ENCODE results near the gene NOS1. TPM values are rescaled to one million over a fixed set of nuclear protein-coding genes. Genes with fewer than 3 reads are reported as not detected.

The NOS1 gene
- total and polyA plus RNA-seq, 2 experiments from 2014 or later, result 0.63 to 3.0 TPM

DNA sequence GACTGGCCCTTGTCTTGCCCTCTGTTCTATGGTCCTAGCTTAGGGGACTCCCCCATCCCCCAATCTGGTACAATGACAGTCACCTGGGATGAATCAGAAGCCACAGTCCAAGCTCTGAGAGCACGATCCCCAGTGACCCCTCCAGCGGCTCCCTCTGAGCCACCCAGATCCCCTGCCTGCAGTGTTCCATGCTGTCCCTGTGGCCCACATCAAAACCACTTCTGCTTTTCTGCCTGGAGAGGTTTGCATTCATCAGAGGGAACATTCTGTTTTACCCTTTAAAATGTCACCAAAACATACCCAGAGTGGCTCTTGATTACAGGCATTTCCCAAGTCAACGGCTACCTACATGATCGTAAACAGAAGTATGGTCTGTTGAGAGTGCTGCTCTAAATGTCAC is 47.5 kb downstream of the NOS1 start (continued):
- TF ChIP-seq POLR2AphosphoS5 (IDR thresholded peaks at IDR 0.05; ENCODE audit: low read depth), result no peak
- TF ChIP-seq, protein P1, sequence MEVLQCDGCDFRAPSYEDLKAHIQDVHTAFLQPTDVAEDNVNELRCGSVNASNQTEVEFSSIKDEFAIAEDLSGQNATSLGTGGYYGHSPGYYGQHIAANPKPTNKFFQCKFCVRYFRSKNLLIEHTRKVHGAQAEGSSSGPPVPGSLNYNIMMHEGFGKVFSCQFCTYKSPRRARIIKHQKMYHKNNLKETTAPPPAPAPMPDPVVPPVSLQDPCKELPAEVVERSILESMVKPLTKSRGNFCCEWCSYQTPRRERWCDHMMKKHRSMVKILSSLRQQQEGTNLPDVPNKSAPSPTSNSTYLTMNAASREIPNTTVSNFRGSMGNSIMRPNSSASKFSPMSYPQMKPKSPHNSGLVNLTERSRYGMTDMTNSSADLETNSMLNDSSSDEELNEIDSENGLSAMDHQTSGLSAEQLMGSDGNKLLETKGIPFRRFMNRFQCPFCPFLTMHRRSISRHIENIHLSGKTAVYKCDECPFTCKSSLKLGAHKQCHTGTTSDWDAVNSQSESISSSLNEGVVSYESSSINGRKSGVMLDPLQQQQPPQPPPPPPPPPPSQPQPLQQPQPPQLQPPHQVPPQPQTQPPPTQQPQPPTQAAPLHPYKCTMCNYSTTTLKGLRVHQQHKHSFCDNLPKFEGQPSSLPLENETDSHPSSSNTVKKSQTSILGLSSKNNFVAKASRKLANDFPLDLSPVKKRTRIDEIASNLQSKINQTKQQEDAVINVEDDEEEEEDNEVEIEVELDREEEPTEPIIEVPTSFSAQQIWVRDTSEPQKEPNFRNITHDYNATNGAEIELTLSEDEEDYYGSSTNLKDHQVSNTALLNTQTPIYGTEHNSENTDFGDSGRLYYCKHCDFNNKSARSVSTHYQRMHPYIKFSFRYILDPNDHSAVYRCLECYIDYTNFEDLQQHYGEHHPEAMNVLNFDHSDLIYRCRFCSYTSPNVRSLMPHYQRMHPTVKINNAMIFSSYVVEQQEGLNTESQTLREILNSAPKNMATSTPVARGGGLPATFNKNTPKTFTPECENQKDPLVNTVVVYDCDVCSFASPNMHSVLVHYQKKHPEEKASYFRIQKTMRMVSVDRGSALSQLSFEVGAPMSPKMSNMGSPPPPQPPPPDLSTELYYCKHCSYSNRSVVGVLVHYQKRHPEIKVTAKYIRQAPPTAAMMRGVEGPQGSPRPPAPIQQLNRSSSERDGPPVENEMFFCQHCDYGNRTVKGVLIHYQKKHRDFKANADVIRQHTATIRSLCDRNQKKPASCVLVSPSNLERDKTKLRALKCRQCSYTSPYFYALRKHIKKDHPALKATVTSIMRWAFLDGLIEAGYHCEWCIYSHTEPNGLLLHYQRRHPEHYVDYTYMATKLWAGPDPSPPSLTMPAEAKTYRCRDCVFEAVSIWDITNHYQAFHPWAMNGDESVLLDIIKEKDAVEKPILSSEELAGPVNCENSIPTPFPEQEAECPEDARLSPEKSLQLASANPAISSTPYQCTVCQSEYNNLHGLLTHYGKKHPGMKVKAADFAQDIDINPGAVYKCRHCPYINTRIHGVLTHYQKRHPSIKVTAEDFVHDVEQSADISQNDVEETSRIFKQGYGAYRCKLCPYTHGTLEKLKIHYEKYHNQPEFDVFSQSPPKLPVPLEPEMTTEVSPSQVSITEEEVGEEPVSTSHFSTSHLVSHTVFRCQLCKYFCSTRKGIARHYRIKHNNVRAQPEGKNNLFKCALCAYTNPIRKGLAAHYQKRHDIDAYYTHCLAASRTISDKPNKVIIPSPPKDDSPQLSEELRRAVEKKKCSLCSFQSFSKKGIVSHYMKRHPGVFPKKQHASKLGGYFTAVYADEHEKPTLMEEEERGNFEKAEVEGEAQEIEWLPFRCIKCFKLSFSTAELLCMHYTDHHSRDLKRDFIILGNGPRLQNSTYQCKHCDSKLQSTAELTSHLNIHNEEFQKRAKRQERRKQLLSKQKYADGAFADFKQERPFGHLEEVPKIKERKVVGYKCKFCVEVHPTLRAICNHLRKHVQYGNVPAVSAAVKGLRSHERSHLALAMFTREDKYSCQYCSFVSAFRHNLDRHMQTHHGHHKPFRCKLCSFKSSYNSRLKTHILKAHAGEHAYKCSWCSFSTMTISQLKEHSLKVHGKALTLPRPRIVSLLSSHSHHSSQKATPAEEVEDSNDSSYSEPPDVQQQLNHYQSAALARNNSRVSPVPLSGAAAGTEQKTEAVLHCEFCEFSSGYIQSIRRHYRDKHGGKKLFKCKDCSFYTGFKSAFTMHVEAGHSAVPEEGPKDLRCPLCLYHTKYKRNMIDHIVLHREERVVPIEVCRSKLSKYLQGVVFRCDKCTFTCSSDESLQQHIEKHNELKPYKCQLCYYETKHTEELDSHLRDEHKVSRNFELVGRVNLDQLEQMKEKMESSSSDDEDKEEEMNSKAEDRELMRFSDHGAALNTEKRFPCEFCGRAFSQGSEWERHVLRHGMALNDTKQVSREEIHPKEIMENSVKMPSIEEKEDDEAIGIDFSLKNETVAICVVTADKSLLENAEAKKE (CRISPR knock-in tag; IDR thresholded peaks at IDR 0.05), result no peak
- no peak for TF ChIP-seq CREB1 (CRISPR knock-in tag; IDR thresholded peaks at IDR 0.05; ENCODE audit: low read depth)
- TF ChIP-seq ZNF114 (CRISPR knock-in tag; IDR thresholded peaks at IDR 0.05), result no peak

DNA sequence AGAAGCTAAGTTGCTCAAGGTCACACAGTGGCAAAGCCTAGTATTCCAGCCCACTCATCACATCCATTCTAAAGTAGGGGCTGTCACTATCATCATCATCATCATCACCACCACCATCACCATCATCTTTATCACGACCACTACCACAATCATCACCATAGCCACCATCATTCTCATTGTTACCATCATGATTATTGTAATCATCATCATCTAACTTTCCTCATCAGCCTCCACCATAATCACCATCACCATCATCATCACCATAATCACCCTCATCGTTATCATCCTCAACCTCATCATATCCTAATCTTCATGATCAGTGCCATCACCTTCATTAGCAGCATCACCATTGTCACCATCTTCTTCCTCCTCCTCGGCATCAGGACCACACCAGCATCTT is 48.7 kb downstream of the NOS1 start:
- H3K27me3 Mint-ChIP-seq (ENCODE audit: insufficient read depth, low read depth, poor library complexity), result peaks cover 2% of the 10 kb centered on the region
- no peaks in the 10 kb centered on the region for H3K4me1 Mint-ChIP-seq
- Histone ChIP-seq H3K4me1 (ENCODE audit: insufficient read depth) (no peaks in the 10 kb centered on the region), H3K36me3 (ENCODE audit: insufficient read depth) (no peaks in the 10 kb centered on the region), H3K9me2 (ENCODE audit: insufficient read depth) (no peaks in the 10 kb centered on the region), H4K20me1 (replicated peaks; ENCODE audit: insufficient read depth) (no peaks in the 10 kb centered on the region), H3K4me3 (no peak overlapping the region), H3K27me3 (ENCODE audit: insufficient read depth) (no peaks in the 10 kb centered on the region), H3K79me2 (replicated peaks; ENCODE audit: insufficient read depth) (no peaks in the 10 kb centered on the region), H3F3A (replicated peaks; ENCODE audit: low read depth) (no peaks in the 10 kb centered on the region), H2AFZ (no peak overlapping the region), H3K27ac (ENCODE audit: low read depth) (no peak overlapping the region), H3K4me2 (no peak overlapping the region)
- no peak overlapping the region for H3K4me3 Mint-ChIP-seq
- DNase-seq (ENCODE audit: low spot score) (no peak), ATAC-seq (no peak)
- H3K27ac Mint-ChIP-seq, result no peak overlapping the region
- H3K9me3 Mint-ChIP-seq, result no peaks in the 10 kb centered on the region
- no peaks in the 10 kb centered on the region; the same call in 2 of the 3 replicates for H3K36me3 Mint-ChIP-seq (ENCODE audit: low read depth)
- TF ChIP-seq EZH2 (IDR thresholded peaks at IDR 0.05; ENCODE audit: low read depth, unreplicated experiment), result no peak
- TF ChIP-seq JUNB (IDR thresholded peaks at IDR 0.05; ENCODE audit: unreplicated experiment), result no peak
- TF ChIP-seq, protein P2, sequence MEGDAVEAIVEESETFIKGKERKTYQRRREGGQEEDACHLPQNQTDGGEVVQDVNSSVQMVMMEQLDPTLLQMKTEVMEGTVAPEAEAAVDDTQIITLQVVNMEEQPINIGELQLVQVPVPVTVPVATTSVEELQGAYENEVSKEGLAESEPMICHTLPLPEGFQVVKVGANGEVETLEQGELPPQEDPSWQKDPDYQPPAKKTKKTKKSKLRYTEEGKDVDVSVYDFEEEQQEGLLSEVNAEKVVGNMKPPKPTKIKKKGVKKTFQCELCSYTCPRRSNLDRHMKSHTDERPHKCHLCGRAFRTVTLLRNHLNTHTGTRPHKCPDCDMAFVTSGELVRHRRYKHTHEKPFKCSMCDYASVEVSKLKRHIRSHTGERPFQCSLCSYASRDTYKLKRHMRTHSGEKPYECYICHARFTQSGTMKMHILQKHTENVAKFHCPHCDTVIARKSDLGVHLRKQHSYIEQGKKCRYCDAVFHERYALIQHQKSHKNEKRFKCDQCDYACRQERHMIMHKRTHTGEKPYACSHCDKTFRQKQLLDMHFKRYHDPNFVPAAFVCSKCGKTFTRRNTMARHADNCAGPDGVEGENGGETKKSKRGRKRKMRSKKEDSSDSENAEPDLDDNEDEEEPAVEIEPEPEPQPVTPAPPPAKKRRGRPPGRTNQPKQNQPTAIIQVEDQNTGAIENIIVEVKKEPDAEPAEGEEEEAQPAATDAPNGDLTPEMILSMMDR (conservative IDR thresholded peaks at IDR 0.05; ENCODE audit: low read depth in 2 of 2), result no peak
- no peak for TF ChIP-seq ZNF331 (CRISPR knock-in tag; IDR thresholded peaks at IDR 0.05; ENCODE audit: low read depth)
- TF ChIP-seq STAT1 (IDR thresholded peaks at IDR 0.05; ENCODE audit: unreplicated experiment), result no peak
- TF ChIP-seq, protein P1 (CRISPR knock-in tag; IDR thresholded peaks at IDR 0.05), result no peak
- TF ChIP-seq POLR2AphosphoS5 (IDR thresholded peaks at IDR 0.05; ENCODE audit: low read depth), result no peak
